ENCODE data around the gene DNAH7. TPM values are rescaled to one million over a fixed set of nuclear protein-coding genes. Genes with fewer than 3 reads are reported as not detected.

Gene DNAH7
- total RNA-seq, 1 experiment from 2014 or later = 0.32 TPM

GRCh38 chr2:195734931-195735330 is 333.7 kb downstream of the DNAH7 start:
- no peaks in the 10 kb centered on the region for H3K9me3 ChIP-seq (replicated peaks)
- no peak overlapping the region for H3K4me3 ChIP-seq
- no peak for DNase-seq
- no peaks in the 10 kb centered on the region for H3K27me3 ChIP-seq
- no peaks in the 10 kb centered on the region for H3K4me1 ChIP-seq
- H3K27ac ChIP-seq = no peak overlapping the region
- H3K36me3 ChIP-seq = no peaks in the 10 kb centered on the region

- H3K9me3 ChIP-seq (replicated peaks) = no peaks in the 10 kb centered on the region
- no peaks in the 10 kb centered on the region for H3K27me3 ChIP-seq
- H3K27ac ChIP-seq = no peak overlapping the region
- no peak overlapping the region for H3K4me3 ChIP-seq
- DNase-seq = no peak
- no peaks in the 10 kb centered on the region for H3K4me1 ChIP-seq
- no peaks in the 10 kb centered on the region for H3K36me3 ChIP-seq
These were observed 334.2 kb downstream of the DNAH7 start for GRCh38 chr2:195734395-195734794.

- Histone ChIP-seq H3K4me3 (no peak overlapping the region), H3K27me3 (no peaks in the 10 kb centered on the region), H3K4me1 (no peaks in the 10 kb centered on the region), H3K36me3 (no peaks in the 10 kb centered on the region), H3K9me3 (replicated peaks) (no peaks in the 10 kb centered on the region), H3K27ac (no peak overlapping the region)
- no peak for DNase-seq
These were observed 334.8 kb downstream of the DNAH7 start for GRCh38 chr2:195733831-195734230.

GRCh38 chr2:195732574-195732973 is 336.1 kb downstream of the DNAH7 start:
- no peak overlapping the region for H3K4me3 ChIP-seq
- no peak overlapping the region for H3K27ac ChIP-seq
- DNase-seq = no peak
- no peaks in the 10 kb centered on the region for H3K9me3 ChIP-seq (replicated peaks)
- H3K4me1 ChIP-seq = no peaks in the 10 kb centered on the region
- H3K36me3 ChIP-seq = no peaks in the 10 kb centered on the region
- H3K27me3 ChIP-seq = no peaks in the 10 kb centered on the region

GRCh38 chr2:195730912-195731311 is 337.7 kb downstream of the DNAH7 start:
- Histone ChIP-seq H3K36me3 (no peaks in the 10 kb centered on the region), H3K9me3 (replicated peaks) (no peaks in the 10 kb centered on the region), H3K4me1 (no peaks in the 10 kb centered on the region), H3K27ac (no peak overlapping the region), H3K4me3 (no peak overlapping the region), H3K27me3 (no peaks in the 10 kb centered on the region)
- DNase-seq = no peak

- DNase-seq = no peak
- Histone ChIP-seq H3K27ac (no peak overlapping the region), H3K36me3 (no peaks in the 10 kb centered on the region; the same call in 1 of the 2 replicates), H3K4me1 (no peaks in the 10 kb centered on the region), H3K9me3 (replicated peaks) (no peaks in the 10 kb centered on the region), H3K27me3 (no peaks in the 10 kb centered on the region), H3K4me3 (no peak overlapping the region)
These were observed 341.5 kb downstream of the DNAH7 start for GRCh38 chr2:195727106-195727505.

GRCh38 chr2:195722075-195722474 is 346.6 kb downstream of the DNAH7 start:
- no peak overlapping the region for H3K27ac ChIP-seq
- no peak overlapping the region for H3K4me3 ChIP-seq
- no peaks in the 10 kb centered on the region for H3K4me1 ChIP-seq
- H3K9me3 ChIP-seq (replicated peaks) = no peaks in the 10 kb centered on the region
- H3K27me3 ChIP-seq = no peaks in the 10 kb centered on the region
- no peak for DNase-seq
- H3K36me3 ChIP-seq = peaks cover 4% of the 10 kb centered on the region

- no peak for DNase-seq
- Histone ChIP-seq H3K27ac (no peak overlapping the region), H3K27me3 (no peaks in the 10 kb centered on the region), H3K36me3 (peaks cover 12% of the 10 kb centered on the region), H3K4me3 (no peak overlapping the region), H3K9me3 (replicated peaks) (no peaks in the 10 kb centered on the region), H3K4me1 (no peaks in the 10 kb centered on the region)
These were observed 347.6 kb downstream of the DNAH7 start for GRCh38 chr2:195721042-195721441.

- no peak overlapping the region for H3K4me3 ChIP-seq
- no peaks in the 10 kb centered on the region for H3K9me3 ChIP-seq (replicated peaks)
- peaks cover 18% of the 10 kb centered on the region for H3K36me3 ChIP-seq
- no peak for DNase-seq
- no peaks in the 10 kb centered on the region for H3K4me1 ChIP-seq
- H3K27me3 ChIP-seq = no peaks in the 10 kb centered on the region
- no peak overlapping the region for H3K27ac ChIP-seq
These were observed 352.2 kb downstream of the DNAH7 start for GRCh38 chr2:195716466-195716865.

GRCh38 chr2:195711478-195711877 is 357.2 kb downstream of the DNAH7 start:
- H3K27ac ChIP-seq = no peak overlapping the region
- H3K27me3 ChIP-seq = no peaks in the 10 kb centered on the region
- no peaks in the 10 kb centered on the region for H3K4me1 ChIP-seq
- no peak overlapping the region for H3K4me3 ChIP-seq
- DNase-seq = no peak
- H3K36me3 ChIP-seq = peaks cover 9% of the 10 kb centered on the region
- no peaks in the 10 kb centered on the region for H3K9me3 ChIP-seq (replicated peaks)

GRCh38 chr2:195709901-195710806 is 358.5 kb downstream of the DNAH7 start:
- no peak overlapping the region for H3K4me3 ChIP-seq
- no peaks in the 10 kb centered on the region for H3K27me3 ChIP-seq
- no peaks in the 10 kb centered on the region for H3K9me3 ChIP-seq (replicated peaks)
- no peaks in the 10 kb centered on the region for H3K4me1 ChIP-seq
- no peak for DNase-seq
- peaks cover 6% of the 10 kb centered on the region; the same call in 1 of the 2 replicates for H3K36me3 ChIP-seq
- H3K27ac ChIP-seq = no peak overlapping the region

GRCh38 chr2:195706161-195706900 is 362.3 kb downstream of the DNAH7 start:
- no peak for DNase-seq
- H3K9me3 ChIP-seq (replicated peaks) = no peaks in the 10 kb centered on the region
- no peaks in the 10 kb centered on the region for H3K36me3 ChIP-seq
- no peaks in the 10 kb centered on the region for H3K27me3 ChIP-seq
- H3K4me1 ChIP-seq = no peaks in the 10 kb centered on the region
- H3K4me3 ChIP-seq = no peak overlapping the region
- H3K27ac ChIP-seq = no peak overlapping the region

- Histone ChIP-seq H3K27me3 (no peaks in the 10 kb centered on the region), H3K36me3 (no peaks in the 10 kb centered on the region; the same call in 1 of the 2 replicates), H3K4me3 (no peak overlapping the region), H3K4me1 (no peaks in the 10 kb centered on the region), H3K9me3 (replicated peaks) (no peaks in the 10 kb centered on the region; the same call in 1 of the 2 replicates), H3K27ac (no peak overlapping the region)
- no peak for DNase-seq
These were observed 368.2 kb downstream of the DNAH7 start for GRCh38 chr2:195700480-195700879.

GRCh38 chr2:195697681-195698220 is 370.9 kb downstream of the DNAH7 start:
- Histone ChIP-seq H3K4me3 (no peak overlapping the region), H3K27ac (no peak overlapping the region), H3K9me3 (replicated peaks) (no peaks in the 10 kb centered on the region; the same call in 1 of the 2 replicates), H3K36me3 (no peaks in the 10 kb centered on the region; the same call in 1 of the 2 replicates), H3K27me3 (no peaks in the 10 kb centered on the region), H3K4me1 (no peaks in the 10 kb centered on the region)
- no peak for DNase-seq

GRCh38 chr2:195696012-195696411 is 372.6 kb downstream of the DNAH7 start:
- Histone ChIP-seq H3K4me1 (no peaks in the 10 kb centered on the region), H3K27me3 (no peaks in the 10 kb centered on the region), H3K4me3 (no peak overlapping the region), H3K9me3 (replicated peaks) (no peaks in the 10 kb centered on the region; the same call in 1 of the 2 replicates), H3K36me3 (no peaks in the 10 kb centered on the region; the same call in 1 of the 2 replicates), H3K27ac (no peak overlapping the region)
- no peak for DNase-seq
